ENCODE measurements around the gene CAMK2B. TPM values are rescaled to one million over a fixed set of nuclear protein-coding genes. Genes with fewer than 3 reads are reported as not detected.

The CAMK2B gene
- total RNA-seq, 2 experiments from 2014 or later, result 0.97 to 1.9 TPM

GRCh38 chr7:44247868-44248651, 77.3 kb downstream of the CAMK2B start:
- no peak overlapping the region for H3K27ac Mint-ChIP-seq
- DNase-seq (no peak), ATAC-seq (no peak)
- H3K4me1 Mint-ChIP-seq (ENCODE audit: low read depth), result no peaks in the 10 kb centered on the region
- H3K9me3 Mint-ChIP-seq, result no peaks in the 10 kb centered on the region
- intact Hi-C loops (cut with micrococcal nuclease), result loop anchor here (5.0 kb wide), 2 partner anchors 59 to 229 kb away; no protein-coding TSS in a partner anchor
- no peak for TF ChIP-seq CTCF (IDR thresholded peaks at IDR 0.05)
- H3K36me3 Mint-ChIP-seq (ENCODE audit: low read depth), result no peaks in the 10 kb centered on the region
- ChIA-PET POLR2A (interaction anchor here (1.2 kb wide), 1 partner anchor 10 kb away, joined by 3 read pairs; no protein-coding TSS in a partner anchor), CTCF (no interaction called here)
- H3K27me3 Mint-ChIP-seq, result no peaks in the 10 kb centered on the region
- H3K4me3 Mint-ChIP-seq, result no peak overlapping the region

- no peaks in the 10 kb centered on the region for H3K4me1 Mint-ChIP-seq (ENCODE audit: low read depth)
- intact Hi-C loops (cut with micrococcal nuclease), result loop anchor here (5.0 kb wide), 2 partner anchors 61 to 231 kb away; no protein-coding TSS in a partner anchor
Measured at GRCh38 chr7:44246396-44247113, 78.8 kb downstream of the CAMK2B start.

GRCh38 chr7:44244282-44244681, 81.1 kb downstream of the CAMK2B start:
- intact Hi-C loops (cut with micrococcal nuclease), result no loop called here
- TF ChIP-seq CTCF (IDR thresholded peaks at IDR 0.05), result peak; percentile 68
- DNase-seq, result peak; percentile 58
- ATAC-seq, result peak; percentile 45
- Mint-ChIP-seq H3K36me3 (ENCODE audit: low read depth) (no peaks in the 10 kb centered on the region), H3K9me3 (no peaks in the 10 kb centered on the region), H3K27me3 (no peaks in the 10 kb centered on the region), H3K4me3 (no peak overlapping the region), H3K27ac (no peak overlapping the region), H3K4me1 (ENCODE audit: low read depth) (no peaks in the 10 kb centered on the region)
- ChIA-PET POLR2A (interaction anchor here (0.6 kb wide), 1 partner anchor 11 kb away, joined by 3 read pairs; no protein-coding TSS in a partner anchor), CTCF (interaction anchor here (1.0 to 1.5 kb wide), 5 partner anchors 13 to 329 kb away, joined by 3 to 4 read pairs (median 3); partner anchors contain the start of gene DDX56)

More at GRCh38 chr7:44246396-44247113, 78.8 kb downstream of the CAMK2B start:
- TF ChIP-seq CTCF (IDR thresholded peaks at IDR 0.05), result no peak
- ChIA-PET POLR2A (no interaction called here), CTCF (no interaction called here)
- H3K9me3 Mint-ChIP-seq, result no peaks in the 10 kb centered on the region
- H3K4me3 Mint-ChIP-seq, result no peak overlapping the region
- H3K36me3 Mint-ChIP-seq (ENCODE audit: low read depth), result no peaks in the 10 kb centered on the region
- no peak overlapping the region for H3K27ac Mint-ChIP-seq
- ATAC-seq (no peak), DNase-seq (no peak)
- H3K27me3 Mint-ChIP-seq, result no peaks in the 10 kb centered on the region

GRCh38 chr7:44242091-44242490, 83.3 kb downstream of the CAMK2B start:
- CTCF ChIA-PET, result interaction anchor here (0.7 to 2.8 kb wide), 6 partner anchors 16 to 324 kb away, joined by 3 to 28 read pairs (median 6); no protein-coding TSS in a partner anchor
- Mint-ChIP-seq H3K27ac (no peak overlapping the region), H3K9me3 (no peaks in the 10 kb centered on the region), H3K36me3 (ENCODE audit: low read depth) (no peaks in the 10 kb centered on the region), H3K27me3 (no peaks in the 10 kb centered on the region), H3K4me3 (no peak overlapping the region), H3K4me1 (ENCODE audit: low read depth) (no peaks in the 10 kb centered on the region)
- no peak for TF ChIP-seq CTCF (IDR thresholded peaks at IDR 0.05)
- intact Hi-C loops (cut with micrococcal nuclease), result no loop called here
- no peak for DNase-seq
- POLR2A ChIA-PET, result no interaction called here
- no peak for ATAC-seq

All from activated CD8-positive, alpha-beta T cell treated with anti-CD3 and anti-CD28 coated beads for 36 hours (primary cell).